HG03280 (cell line): ENCODE measurements around the gene STK35.

ENCODE experiments used
- ATAC-seq: cut with Tn5 transposase; IDR thresholded peaks from one replicate; pipeline ENCODE4 v1.9.1; 2021; ENCODE audit warnings: mild to moderate bottlenecking, moderate library complexity; ENCODE audit not compliant: unreplicated experiment

STK35 gene

DNA sequence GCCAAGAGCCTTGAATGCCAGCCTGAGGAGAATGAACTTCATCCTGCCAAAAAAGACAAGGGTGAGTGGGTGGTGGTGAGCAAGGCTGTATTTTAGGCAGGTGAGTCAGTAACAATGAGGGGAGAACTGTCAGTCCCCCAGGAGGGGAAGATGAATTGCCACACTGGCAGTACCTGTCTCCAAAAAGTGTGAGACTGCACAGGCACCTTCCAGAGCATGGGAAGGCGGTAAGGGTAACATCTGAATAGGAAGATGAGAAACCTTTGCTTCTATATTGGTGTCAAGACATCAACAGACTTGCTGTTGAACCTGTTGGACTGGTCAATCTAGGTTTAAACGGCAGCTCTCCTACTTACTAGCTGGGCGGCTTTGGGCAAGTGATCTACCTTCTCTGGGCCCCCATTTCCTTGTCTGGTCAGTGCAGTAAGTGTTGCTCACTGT lies 30.9 kb downstream of the STK35 start:
- ATAC-seq: no peak

DNA sequence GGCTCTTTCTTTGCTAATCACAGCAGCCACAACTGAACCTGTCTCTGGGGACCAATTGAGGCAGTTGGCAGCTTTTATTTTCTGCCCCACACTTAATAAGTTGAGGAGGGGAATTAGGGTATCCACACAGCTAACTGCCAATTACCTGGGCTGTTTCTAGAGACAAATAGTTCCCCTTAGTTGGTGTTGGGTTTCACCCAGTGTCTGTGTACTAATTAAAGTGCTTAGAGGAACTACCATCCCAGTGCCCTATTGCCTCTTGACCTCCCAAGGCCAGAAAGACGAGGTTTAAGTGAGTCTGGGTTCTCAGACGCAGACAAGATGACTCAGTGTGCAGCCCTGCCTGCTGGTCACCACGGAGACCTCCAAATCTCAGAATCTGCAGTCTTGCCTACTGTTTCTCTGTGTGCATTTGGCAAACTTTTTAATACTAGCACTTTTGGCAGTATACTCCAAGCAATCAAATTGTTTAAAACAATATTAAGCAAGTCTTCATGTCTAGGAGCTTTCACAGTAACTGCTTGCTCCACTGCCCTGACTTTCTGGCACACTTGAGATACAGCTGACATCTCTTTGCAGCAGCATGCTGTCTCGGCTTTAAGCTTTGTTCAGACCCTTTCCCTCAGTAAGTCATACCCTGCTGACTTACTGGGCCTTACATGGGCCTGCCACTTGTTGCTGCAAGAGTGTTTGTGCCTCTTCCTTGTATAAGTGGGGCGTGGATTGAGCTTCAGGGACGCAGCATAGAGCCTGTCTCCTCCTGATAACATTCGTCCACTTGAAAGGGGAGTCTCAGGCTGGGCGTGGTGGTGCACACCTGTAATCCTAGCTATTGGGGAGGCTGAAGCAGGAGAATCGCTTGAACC lies 31.9 kb downstream of the STK35 start:
- no peak for ATAC-seq

DNA sequence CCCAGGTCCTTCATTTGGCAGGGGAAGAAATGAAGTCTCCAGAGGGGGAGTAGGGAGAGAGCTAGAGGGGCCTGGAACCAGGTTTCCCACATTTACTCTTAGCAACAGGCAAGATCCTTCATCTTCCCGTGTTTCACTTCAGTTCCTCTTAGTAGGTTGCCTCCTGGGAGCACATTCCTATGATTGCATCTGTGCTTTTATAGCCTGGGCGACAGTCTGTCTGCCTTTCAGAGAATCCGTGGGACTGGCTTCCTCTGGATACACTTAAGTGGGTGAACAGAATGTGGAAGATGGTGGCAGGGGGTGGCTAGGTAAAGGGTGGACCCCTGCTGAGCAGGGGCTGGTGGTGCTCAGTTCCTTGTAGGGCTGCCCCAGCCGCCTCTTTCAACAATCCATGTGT lies 33.4 kb downstream of the STK35 start:
- no peak for ATAC-seq

DNA sequence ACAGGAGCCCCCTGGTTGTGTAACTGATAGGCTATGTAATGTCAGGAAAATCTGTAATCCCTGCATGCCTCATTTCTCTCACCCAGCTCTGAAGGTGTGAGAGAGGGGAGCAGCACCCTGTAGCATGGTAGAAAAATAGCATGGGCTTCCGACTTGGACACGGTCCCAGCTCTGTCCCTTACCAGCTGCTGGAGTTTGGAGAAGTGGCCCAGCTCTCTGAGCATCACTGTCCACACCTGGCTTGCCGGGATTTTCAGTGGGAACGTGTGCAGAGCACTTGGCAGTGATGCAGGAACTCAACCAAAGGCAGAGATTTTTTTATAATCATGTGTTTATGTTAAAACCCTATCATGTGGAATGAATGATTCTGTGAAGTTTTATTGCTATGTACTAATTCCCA lies 34.6 kb downstream of the STK35 start:
- ATAC-seq: no peak

DNA sequence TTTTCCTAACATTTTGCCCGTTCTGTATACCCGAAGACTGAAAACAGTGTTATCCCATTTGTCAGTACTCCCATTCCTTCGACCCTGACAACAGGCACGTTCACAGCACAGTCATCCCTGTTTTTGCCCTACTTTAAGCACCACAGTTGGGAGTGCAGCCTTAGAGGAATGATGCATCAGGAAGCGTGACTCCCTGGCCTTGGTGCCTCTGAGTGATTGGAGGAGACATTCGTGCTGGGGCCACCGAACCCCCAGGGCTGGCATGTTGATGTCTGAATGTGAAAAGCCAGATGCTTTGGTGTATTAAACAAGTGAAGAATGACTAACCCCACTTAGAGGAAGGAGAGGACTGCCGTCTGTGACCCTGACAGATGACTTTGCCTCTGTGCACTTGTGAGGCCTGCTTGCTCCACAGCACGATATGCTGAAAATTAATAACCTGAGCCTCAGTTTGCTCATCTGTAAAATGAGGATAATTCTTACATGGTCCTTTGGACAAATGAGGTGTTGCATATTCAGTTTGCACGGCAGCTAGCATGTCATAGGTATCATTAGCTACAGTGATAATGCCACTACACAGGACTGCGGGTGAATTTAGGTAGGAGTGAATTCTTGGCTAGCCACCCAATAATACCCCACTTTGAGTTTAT lies 36.0 kb downstream of the STK35 start:
- ATAC-seq: no peak

DNA sequence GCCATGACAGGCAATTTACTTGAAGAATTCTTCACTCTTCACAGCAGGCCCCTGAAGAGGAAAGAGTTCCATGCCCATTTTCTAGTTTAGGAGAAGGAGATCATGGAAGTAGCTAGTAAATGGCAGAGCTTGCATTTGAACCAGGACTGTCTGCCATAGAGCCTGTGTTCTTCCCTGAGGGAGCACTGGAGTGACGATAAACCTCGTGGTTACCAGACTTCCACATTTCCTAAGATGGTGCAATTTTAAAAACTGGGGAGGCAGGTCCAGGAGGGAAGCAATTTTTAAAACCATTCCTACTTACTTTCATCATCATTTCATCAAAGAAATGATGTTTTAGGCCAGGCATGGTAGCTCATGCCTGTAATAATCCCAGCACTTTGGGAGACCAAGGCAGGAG lies 36.8 kb downstream of the STK35 start:
- ATAC-seq: no peak

DNA sequence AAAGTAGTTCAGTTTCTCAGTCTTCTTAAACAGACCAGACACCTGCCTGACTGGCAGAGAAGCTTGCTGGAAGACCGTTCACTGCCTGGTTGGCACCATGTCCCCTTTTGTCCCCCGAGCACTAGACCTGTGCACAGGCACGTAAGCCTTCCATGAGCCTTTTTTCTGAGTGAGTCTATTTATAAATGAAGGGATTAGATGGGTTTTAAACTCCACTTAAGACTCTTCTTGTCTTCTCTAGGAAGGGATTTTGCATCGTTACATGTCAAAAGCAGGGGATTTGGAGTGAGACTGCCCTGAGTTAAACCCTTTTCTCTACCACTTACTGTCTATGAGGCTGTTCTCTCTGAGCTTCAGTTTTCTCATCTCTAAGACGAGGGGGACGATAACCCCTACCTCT lies 37.6 kb downstream of the STK35 start:
- ATAC-seq: no peak

DNA sequence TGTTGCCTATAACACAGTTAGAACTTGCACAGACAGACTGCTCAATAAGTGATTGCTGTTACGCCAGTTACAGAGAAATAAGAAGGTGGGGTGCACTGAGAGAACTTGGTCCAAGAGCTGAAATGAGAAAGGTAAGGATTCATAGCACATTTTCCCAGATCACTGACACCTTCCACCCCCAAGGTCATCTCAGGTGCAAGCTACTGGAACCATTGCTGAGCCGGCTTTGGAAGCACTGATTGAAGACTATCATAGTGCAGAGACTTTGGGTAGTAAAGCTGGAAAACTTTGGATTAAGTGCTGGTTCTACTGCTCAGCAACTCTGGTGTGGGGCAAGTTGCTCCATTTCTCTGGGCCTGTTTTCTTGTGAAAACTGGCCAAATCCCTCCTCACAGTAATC lies 38.1 kb downstream of the STK35 start:
- ATAC-seq: no peak

DNA sequence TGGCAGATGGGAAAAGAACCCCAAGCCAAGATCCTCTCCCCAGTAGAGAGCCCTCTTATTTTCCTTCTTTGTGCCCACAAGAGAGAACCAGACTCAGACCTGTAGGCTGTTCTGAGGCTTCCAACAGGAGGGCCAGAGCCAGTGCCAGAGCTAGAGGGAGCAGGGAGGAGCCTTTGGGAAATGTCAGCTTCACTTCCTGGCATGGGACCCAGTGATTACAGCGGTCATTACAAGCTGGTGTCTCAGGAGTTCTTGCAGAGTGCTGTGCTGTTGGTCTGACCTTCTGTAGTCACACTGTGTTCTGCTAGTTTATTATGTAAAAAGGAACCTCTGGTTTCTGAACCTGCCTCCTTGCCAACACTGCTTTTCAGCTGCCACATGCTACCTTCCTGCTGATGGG lies 38.9 kb downstream of the STK35 start:
- no peak for ATAC-seq

DNA sequence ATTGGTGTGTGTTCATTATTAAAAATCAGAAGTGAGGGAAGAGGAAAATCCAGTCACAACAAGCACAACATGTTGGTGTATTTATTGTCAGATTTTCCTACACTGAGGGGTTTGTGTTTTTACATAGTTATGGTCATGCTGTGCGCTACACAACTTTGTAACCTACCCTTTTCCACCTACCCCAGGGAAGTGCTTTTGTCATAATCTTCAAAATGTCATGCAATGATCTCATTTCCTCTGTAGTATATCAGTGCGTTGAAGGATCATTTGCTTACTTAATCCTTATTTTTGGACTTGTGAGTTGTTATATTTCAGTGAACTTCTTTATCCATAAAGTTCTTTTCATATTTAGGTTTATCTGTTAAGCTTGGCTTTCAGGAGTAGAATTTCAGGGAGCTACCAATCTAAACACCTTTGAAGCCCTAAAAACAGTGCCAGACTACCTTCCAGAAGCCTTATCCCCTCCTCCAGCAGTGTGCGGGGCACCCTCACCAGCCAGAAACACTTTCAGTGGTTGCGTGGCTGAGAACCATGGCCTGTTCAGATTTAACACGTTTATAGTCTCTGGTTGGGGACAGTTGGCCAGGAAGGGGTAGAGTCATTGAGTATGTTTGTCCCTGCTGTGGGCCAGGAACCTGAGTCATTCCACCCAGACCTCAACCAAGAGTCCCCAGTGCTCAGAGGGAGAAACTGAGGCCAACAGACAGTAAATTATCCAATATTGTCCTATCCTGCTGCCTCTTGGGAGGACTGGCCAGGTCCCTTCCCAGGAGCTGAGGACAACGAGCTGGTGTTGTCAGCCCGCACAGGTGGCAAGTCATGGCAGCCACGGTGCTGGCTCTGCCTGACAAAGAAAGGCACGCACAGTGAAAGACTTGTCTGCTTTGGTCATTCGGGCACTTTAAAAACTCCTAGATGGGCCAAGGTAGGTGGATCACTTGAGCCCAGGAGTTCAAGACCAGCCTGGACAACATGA lies 40.3 kb downstream of the STK35 start:
- no peak for ATAC-seq

DNA sequence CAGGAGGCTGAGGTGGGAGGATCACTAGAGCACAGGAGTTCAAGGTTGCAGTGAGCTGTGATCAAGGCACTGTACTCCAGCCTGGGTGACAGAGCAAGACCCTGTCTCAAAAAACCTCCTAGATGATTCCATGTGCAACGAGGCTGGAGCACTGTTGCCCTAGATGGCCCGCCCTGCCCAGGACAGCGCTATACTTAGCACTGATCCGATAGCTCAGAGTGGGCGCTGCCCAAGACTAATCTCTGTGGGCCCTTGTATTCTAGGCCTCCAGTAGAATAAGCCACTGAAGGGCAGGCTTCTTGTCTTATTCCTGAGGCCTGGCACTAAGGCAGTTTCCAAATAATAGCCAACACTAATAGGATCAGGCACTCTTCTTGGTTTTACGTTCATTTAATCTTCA lies 41.0 kb downstream of the STK35 start:
- no peak for ATAC-seq

DNA sequence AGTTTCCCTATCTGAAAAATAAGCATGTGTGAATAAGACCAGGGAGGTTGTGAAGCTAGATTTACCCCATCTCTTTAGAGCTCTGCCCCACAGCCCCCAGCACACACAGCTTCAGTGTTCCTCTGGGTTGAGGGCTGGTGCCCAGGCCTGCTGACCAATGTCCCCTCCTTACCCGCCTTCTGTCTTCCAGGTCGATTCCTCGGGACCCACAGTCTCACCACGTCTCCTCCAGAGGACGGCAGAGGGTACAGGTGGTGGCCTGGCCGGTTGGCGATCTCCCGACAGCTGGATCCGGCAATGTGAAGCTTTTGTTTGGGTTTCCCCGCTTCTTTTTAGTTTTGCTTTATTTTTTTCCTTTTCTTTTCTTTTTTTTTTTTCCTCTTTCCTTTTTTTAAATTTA lies 42.0 kb downstream of the STK35 start:
- ATAC-seq: no peak

DNA sequence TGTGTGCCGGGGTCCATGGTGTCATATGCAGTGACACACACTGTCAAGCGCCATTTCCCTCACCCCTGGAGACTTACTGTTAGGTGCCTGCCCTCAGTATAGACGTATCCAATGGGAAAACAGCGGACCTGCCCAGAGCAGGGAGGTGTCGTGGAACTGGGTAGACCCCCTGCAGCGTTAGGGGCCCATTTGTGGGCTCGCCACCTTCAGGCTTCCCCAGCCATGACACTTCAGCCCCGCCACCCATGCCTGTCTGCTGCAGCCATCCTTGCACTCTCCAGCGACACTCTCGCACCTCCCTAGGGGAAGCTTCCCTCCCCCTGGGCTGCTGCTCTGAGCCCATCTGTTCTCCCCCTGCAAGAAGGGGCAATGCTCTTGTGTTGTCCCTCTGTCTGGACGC lies 43.2 kb downstream of the STK35 start:
- no peak for ATAC-seq

DNA sequence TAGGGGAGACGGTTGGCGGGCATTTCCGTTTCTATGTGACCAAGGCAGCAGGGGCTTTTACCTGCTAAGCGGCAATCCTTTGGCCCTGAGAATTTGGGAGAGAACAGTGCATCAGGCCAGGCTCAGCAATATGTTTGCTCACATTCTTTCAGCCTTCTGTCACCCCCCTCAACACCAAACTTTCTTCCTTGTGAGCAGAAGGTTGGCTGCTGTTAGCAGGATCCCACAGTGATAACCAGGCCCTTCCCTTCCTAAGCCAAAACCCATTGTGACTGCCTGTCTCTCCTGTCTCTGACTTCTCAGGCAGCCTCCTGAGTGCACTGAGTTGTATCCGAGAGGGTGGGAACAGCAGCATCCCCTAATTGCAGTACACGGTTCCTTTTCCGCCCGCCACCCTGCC lies 43.7 kb downstream of the STK35 start:
- no peak for ATAC-seq

DNA sequence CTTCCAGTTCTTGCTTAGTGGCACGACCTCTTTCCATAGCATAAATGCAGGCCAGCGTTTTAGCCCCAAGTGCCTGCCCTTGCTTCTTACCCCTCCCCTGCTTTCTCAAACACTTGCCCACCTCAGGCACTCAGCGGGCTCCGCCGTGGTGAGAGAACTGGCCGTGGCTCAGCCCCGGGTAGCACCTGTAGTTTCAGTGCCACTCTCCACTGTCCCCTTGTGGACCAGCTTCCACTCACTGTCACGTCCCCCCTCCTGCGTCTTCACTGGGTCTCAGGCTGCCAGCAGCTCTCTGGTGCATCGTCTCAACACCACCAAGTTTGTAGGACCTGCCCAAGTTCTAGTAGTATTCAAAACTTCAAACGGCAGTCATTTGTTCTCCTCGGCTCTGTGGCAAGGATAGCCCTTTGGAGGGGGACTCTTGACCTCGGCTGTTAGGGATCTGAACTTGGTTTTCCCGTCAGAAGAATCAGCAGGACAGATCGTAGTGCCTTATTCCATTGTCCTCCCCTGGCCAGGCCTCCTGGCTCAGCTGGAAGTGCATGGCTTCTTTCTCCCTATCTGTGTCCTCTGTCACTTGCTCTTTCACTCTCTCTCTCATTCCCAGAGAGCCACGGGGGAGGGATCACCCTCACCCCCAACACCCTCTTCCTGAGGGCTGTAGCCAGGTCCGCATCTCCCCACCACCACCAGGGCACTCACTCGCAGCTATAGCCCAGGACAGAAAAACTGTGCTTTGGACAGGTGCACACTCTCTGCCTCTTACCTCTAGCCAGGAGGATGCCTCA lies 44.6 kb downstream of the STK35 start:
- ATAC-seq: no peak

DNA sequence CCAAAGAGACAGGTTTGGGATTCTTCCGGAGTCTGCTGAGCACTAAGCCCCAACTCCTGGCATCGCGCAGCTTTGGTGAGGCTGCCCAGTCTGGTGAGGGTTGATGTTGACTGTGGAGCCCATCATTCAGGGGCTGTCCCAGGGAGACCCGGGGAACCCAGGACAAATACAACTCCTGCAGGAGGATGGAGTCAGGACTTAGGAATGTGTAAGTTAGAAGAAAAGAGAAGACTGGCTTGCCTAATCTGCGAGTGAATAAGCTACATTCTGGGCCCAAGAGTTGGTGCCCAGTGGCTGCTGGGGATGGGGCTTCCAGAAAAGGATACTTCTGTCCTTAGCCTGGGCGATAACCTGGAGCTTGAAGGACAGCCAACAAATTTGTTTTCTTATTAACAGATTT lies 47.9 kb downstream of the STK35 start:
- no peak for ATAC-seq

DNA sequence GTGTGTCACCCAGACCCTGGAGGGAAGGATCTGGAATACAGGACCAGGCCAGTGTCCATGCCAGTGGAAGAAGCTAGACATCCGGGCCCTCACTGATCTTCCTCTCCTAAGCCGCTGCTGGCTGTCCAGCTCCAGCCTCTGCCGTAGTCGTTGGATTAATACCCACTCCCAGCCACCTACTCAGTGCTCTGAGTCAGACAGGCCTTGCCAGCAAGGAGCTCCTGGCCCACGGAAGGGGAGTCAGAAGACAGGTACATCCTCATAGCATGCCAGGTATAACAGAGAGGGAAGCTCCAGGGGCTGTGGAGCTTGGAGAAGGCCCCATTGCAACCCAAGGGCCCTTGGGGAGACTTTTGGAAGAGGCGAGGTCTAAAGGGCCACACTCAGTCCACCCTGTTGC lies 49.0 kb downstream of the STK35 start:
- ATAC-seq: no peak

DNA sequence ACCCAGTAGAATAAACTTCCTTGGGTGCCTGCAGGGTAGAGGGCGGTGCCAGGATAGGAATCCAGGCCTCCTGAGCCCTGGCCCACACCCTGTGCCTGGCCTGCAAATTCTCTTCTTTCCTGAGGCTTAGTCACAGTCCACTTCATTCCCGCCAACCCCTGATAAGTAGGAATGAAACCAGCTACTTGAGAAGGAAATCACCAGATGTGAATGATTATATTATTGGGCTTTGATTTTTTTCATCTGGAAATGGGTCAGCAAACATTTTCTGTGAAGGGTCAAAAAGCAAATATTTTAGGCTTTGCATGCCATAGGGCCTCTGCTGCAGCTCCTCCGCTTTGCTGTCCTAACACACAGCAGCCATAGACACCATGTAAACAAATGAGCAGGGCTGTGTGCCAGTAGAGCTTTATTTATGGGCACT lies 50.2 kb downstream of the STK35 start:
- ATAC-seq: no peak

DNA sequence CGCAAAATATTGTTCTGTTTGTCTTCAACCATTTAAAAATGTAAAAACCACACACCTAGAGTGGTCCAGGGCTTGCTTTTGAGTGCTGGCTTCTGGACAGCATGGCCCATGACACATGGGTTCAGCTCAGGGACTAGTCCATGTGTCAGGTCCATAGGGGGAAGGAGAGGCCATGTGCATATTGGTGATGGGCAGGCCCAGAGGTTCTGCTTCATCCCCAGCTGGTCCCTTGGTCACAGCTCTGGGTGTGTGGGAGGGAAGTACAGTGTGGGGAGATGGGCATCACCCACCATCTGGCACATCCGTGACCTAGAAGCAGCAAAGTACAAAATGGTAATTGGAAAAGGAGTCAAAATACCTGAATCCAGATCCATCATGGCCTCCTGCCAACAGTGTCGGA lies 50.7 kb downstream of the STK35 start:
- no peak for ATAC-seq

DNA sequence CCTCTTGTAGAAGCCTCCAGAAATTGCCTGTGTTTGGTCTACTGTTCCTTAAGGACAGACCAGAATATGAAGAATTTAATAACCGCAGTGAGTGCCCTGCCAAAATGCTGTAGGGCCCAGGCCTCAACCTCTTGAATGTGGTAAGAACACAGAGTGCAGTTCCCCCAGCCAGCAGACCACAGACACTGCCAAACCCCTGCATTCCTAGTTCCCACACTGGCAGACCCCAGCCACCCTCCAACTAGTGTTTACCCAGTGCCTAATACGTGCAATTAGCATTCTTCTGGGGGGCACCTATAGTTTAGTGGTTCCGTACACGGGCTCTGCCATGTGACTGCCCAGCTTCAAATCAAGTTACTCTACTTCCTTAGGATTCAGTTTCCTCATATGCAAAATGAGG lies 51.7 kb downstream of the STK35 start:
- ATAC-seq: no peak

DNA sequence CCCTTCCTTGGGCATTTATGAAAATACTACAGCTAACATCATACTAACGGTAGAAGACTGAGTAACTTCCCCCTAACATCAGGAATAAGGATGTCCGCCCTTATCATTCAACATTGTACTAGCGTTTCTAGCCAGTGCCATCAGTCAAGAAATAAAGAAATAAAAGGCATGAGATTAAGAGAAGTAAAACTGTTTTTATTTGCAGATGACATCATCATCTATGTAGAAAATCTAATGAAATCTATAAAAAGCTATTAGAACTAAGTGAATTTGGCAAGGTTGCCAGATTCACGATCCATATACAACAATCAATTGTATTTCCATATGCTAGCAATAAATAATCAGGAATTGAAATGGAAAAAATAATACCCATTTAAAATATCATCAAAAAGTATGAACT lies 54.6 kb downstream of the STK35 start:
- no peak for ATAC-seq
